Measurements from ENCODE around the gene IL16.
A peak's percentile ranks its signal among the peaks of the same experiment; 100 is the strongest.

Gene IL16

GRCh38 chr15:81294516-81294880 lies 97.8 kb downstream of the IL16 start:
- no peak for DNase-seq (ENCODE audit: low spot score)

GRCh38 chr15:81295486-81296121 lies 98.9 kb downstream of the IL16 start:
- DNase-seq (ENCODE audit: low spot score), result no peak

DNA sequence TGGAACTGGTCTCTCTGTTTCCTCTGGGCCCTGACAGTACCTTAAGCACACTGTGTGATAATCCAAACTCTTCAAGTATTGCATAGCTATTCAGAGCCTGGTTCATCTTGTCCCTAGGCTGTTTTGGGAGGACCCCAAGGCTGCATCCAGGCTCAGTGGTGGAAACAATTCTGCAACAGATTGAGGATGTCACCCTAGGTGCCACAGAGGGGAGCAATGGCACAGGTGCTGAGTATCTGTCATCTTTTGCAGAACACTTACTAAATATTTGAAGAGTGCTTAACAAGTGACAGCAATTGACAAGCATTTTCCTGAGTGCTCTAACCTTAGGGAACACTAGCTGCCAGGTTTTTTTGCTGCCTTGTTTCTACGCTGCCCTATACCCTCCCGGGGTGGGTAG lies 99.5 kb downstream of the IL16 start:
- no peak for DNase-seq (ENCODE audit: low spot score)

- DNase-seq (ENCODE audit: low spot score), result peak; percentile 74
These were observed 100.0 kb downstream of the IL16 start for GRCh38 chr15:81296673-81297072.

DNA sequence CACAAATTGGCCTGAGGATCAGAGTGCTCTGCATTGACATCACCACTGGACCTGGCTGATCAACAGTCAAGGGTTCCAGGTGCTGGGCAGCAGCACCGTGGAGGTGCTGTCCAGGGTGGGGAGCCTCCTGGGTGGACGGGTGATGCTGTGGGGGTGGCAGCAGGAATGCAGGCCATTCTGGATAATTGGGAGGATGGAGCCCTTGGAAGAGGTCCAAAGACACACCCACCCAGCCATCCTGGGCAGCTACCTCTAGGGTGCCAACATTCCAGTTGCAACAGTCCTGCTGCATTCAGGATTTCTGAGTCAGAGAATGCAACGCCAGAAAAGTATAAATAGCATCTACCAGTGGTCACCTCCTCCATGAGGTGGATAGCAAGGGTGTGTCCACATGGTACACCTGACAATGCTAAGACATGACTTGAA lies 100.5 kb downstream of the IL16 start:
- no peak for DNase-seq (ENCODE audit: low spot score)

DNA sequence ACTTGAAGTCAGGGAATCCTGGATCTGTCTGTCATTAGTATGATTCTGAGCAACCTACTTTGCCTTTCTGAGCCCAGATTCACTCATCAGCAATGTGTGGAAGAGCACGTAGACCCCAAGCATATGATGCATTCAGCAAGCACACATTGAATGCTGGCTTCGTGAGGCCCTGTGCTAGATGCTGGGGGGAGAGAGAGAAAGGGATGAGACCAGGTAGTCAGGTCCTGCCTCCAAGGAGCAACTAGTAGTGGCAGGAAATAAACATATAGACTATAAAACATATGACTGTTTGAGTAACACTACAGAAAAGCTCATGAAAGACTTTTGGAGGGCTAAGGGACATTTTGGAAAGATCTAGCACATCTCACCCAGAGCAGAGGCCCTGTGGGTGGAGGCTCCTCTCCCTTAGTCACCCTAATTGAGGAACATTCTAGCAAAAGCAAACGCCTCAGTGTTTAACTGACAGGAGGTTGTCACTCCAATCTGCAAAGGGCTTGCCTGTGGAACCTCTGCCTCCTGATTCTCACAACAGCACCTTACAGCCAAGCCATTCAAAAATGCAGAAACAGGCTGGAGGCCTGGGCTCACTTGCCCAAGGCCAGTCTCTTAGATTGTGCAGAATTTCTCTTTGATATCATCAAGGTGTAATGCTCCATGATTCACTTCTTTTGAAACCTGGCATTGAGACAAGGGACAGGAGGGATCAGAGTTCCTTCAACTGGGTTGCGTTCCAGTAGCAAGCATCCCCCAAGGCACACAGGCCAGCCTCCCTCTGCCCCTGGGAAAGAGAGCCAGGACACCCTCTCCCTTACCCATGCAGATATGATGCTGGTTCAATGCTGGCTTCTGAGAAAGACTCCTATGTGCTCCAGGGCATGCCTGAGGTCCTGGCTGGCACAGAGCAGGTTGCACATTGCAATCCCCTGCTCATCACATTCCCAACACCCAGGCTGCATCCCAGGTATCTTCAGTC lies 101.2 kb downstream of the IL16 start:
- no peak for DNase-seq (ENCODE audit: low spot score)

- DNase-seq (ENCODE audit: low spot score), result no peak
These were observed 101.9 kb downstream of the IL16 start for GRCh38 chr15:81298611-81299010.

DNA sequence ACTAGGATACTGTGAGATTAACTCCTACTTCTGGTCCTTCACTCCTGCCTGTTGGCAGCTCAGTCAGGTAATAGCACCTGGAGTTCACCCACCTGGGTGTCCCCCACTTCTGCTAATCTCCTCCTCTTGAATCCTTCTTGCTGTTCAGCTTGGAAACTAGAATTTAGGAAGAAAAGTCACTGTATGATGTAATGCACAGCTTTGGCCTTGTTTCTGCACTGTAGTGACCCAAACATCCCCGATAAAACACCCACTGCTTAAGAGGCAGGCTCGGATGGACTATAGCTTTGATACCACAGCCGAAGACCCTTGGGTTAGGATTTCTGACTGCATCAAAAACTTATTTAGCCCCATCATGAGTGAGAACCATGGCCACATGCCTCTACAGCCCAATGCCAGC lies 102.5 kb downstream of the IL16 start:
- DNase-seq (ENCODE audit: low spot score), result no peak

DNA sequence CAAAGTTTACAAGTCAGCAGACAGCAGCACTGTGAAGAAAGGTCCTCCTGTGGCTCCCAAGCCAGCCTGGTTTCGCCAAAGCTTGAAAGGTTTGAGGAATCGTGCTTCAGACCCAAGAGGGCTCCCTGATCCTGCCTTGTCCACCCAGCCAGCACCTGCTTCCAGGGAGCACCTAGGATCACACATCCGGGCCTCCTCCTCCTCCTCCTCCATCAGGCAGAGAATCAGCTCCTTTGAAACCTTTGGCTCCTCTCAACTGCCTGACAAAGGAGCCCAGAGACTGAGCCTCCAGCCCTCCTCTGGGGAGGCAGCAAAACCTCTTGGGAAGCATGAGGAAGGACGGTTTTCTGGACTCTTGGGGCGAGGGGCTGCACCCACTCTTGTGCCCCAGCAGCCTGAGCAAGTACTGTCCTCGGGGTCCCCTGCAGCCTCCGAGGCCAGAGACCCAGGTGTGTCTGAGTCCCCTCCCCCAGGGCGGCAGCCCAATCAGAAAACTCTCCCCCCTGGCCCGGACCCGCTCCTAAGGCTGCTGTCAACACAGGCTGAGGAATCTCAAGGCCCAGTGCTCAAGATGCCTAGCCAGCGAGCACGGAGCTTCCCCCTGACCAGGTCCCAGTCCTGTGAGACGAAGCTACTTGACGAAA lies 103.1 kb downstream of the IL16 start:
- no peak for DNase-seq (ENCODE audit: low spot score)

- no peak for DNase-seq (ENCODE audit: low spot score)
These were observed 104.7 kb downstream of the IL16 start for GRCh38 chr15:81301385-81301784.

DNA sequence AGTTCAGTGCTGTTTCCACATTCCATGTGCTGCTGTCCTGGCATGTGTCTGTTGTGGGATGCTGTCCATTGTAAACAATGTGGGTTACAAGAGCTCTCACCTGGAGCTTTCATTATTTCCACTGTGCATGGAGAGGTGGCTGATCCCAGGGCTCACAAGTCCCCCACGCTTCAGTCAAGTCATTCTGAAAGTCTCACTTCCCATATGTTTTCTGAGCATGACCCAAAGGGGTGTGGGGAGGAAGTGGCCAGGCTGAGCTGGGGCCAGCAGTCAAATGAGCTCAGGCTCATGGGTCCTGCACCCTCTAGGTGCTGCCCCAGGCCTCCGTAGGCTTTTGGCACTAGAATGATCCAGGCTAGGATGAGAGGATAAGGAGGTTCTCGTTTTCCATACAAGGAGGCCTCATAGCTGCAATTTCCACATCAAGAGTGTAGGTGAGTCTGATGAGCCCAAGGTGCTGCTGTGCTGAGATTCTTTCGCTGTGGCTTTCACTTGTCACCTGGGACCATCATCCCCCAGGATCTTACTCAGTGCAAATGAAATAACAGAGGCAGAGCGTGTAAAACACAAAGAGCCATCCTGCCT lies 105.2 kb downstream of the IL16 start:
- peak; percentile 83 for DNase-seq (ENCODE audit: low spot score)

DNA sequence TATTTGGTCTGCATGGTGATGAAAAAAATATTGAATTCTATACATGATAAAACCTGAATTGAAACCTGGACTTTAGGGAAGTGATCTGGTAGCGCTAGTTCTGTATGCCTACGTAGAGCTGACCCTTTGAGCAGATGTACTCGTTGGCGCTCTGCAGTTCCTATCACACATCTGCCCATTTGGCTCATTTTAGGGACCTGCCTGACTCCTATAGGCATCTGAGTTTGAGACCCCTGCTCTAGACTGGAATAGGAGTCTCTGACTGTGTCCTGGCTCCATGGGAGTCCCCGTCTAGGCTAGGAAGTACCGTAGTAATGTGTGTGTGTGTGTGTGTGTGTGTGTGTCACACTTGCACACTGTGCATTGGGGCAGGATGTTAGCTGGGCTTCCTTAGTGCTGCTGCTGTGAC lies 106.0 kb downstream of the IL16 start:
- DNase-seq (ENCODE audit: low spot score), result no peak

DNA sequence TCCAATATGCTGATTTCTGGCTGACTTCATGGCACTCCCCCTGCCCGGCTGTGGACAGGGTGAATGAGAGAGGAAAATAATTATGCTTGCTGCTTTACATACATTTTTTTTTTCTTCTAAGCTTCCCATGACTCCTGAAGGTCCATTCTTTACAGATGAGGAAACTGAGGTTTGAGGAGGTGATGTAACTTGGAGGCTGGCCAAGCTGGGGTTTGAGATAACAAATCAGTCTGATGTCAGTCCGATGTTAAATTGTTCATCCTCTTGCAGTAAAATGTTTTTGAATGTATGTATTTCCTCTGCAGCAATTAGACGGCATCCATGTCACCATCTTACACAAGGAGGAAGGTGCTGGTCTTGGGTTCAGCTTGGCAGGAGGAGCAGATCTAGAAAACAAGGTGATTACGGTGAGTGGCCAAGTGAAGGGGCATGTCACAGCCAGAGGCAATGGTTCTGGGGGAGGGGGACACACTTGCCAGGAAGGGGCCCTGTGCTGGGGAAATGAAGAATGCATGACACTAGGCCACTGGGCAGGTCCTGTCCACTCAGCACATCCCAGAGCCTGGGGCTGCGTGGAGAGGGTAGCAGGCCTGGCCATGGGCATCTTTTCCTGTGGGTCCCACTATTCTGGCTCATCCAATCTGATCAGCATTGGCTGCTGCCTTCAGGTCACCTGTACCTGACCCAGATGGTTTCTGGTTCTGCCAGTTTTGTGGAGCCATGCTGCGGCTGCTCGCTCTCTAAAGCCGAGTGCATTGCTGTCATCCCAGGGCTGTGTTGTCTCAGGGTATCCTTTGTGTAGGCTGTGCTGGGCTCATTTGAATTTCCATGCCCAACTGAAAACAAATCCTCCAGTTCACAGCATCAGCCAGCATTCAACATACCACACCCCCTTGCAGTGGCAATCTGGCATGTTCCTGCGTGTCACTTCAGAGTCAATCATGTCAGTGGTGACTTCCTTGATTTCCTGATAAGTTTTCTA lies 106.9 kb downstream of the IL16 start:
- DNase-seq (ENCODE audit: low spot score), result peak; percentile 69

GRCh38 chr15:81304226-81304625 lies 107.5 kb downstream of the IL16 start:
- DNase-seq (ENCODE audit: low spot score), result peak; percentile 81

DNA sequence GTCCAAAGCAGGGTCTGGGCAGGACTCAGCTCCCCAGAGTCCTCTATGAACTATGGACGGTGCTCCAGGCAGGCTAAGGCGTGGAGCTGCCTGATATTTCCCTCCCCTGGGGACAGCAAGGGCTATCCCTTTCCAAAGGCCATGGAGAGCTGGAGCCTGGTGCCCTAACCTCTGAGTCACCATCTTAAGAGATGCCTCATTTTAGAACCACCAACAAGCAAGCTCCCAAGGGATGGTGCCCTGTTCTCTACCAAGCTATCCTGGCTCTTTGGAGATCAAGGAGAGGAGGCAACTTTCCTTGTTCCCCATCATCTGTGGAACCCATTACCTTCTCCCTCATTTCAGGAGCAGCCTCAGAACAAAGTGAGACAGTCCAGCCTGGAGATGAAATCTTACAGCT lies 111.6 kb downstream of the IL16 start:
- no peak for DNase-seq (ENCODE audit: low spot score)

DNA sequence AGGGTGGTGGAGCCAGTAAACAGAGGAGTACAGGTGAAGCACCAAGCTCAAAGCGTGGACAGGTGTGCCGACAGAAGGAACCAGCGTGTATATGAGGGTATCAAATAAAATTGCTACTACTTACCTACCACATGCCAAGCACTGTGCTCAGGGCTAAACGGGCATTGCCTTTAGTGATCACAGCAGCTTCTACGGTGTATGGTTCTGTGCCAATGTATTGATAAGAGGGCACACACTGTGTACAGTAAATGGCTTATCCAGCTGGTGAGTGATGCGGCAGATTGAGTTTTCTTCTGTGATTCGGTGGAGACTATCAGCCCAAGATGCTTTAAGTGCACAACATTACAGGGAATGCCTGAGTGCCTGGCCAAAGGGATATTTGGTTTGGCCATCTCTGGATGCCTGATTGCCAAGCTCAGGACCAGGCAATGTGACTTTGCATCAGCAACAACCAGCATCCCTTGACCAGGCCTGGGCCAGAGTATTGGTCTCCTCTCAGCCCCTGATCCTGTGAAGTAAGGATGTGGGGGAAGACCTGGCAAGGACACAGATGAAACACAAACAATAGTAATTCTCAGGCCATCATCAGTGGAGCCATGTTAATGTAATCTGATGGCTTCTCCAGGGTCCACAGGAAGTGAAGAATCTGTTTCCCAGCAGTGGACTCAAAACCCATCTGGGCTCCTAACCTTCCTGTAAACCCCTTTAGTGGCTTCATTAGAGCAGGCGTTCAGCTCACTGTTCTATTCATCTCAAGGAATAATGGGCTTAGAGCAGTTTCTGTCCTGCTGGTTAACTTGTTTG lies 113.2 kb downstream of the IL16 start:
- DNase-seq (ENCODE audit: low spot score), result no peak

DNA sequence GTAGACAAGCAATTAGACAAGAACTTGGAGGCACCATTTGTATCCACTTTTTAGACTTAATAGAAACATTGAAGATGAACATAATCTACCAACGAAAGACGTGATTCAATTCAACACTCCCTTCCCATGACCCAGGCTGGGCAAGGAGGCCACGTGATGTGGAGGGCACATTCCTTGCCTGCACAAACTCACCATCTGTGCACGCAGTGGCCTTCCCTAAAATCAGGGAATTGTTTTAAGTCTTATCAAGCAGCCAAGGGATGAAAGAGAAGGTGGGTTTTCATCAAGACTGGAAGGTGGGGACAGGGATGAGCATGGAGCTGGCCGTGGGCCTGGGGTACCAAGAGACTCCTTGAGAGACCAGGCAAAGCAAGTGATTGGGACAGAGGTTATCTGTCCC lies 113.8 kb downstream of the IL16 start:
- DNase-seq (ENCODE audit: low spot score), result no peak

GRCh38 chr15:81311752-81312464 lies 115.2 kb downstream of the IL16 start:
- DNase-seq (ENCODE audit: low spot score), result peak; percentile 76

- no peak for DNase-seq (ENCODE audit: low spot score)
These were observed 116.3 kb downstream of the IL16 start for GRCh38 chr15:81312790-81313543.
